ENCODE measurements around the gene CNTN5. TPM values are rescaled to one million over a fixed set of nuclear protein-coding genes. Genes with fewer than 3 reads are reported as not detected.
A peak's percentile ranks its signal among the peaks of the same experiment; 100 is the strongest.

CNTN5 gene
- total and polyA plus RNA-seq, 2 donors (not counting 1 experiment from before 2014, with no cell fraction given) = 0.17 TPM; not detected in 1

DNA sequence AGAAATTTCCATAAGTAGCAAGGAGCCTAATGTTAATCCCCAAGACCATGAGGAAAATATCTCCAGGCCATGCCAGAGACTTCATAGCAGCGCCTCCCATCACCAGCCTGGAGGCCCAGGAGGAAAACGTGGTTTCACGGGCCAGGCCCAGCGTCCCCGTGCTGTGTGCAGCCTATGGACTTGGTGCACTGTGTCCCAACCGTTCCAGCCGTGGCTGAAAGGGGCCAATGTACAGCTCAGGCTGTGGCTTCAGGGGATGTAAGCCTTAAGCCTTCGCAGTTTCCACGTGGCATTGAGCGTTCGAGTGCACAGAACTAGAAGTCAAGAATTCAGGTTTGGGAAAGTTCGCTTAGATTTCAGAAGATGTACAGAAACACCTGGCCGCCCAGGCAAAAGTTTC, 510.7 kb downstream of the CNTN5 start:
- Histone ChIP-seq H3K9me3 (ENCODE audit: control insufficient read depth, insufficient read depth, low read depth, low read length) (no peaks in the 10 kb centered on the region), H3K9ac (ENCODE audit: insufficient read depth, low read length) (no peak overlapping the region), H3K27me3 (ENCODE audit: control insufficient read depth, insufficient read depth, low read length) (no peaks in the 10 kb centered on the region), H2AFZ (ENCODE audit: low read length) (no peak overlapping the region), H4K20me1 (ENCODE audit: control insufficient read depth, extremely low read depth, insufficient read depth, low read length) (no peaks in the 10 kb centered on the region), H3K36me3 (ENCODE audit: control insufficient read depth, insufficient read depth, low read length) (no peaks in the 10 kb centered on the region), H3K4me1 (ENCODE audit: control insufficient read depth, extremely low read depth, insufficient read depth, low read length) (no peaks in the 10 kb centered on the region), H3K79me2 (ENCODE audit: control insufficient read depth, insufficient read depth, low read length) (no peaks in the 10 kb centered on the region), H3K4me2 (ENCODE audit: extremely low read depth, insufficient read depth, low read length) (no peak overlapping the region), H3K4me3 (replicated peaks in 1 of 4; ENCODE audit: control extremely low read depth in 1 of 4, insufficient read depth in 1 of 4, low read depth in 3 of 4, low read length in 4 of 4) (no peak overlapping the region), H3K27ac (ENCODE audit: insufficient read depth, low read length) (no peak overlapping the region)
- no peak for DNase-seq (ENCODE audit: low read depth in 2 of 2)
- TF ChIP-seq, protein P1, sequence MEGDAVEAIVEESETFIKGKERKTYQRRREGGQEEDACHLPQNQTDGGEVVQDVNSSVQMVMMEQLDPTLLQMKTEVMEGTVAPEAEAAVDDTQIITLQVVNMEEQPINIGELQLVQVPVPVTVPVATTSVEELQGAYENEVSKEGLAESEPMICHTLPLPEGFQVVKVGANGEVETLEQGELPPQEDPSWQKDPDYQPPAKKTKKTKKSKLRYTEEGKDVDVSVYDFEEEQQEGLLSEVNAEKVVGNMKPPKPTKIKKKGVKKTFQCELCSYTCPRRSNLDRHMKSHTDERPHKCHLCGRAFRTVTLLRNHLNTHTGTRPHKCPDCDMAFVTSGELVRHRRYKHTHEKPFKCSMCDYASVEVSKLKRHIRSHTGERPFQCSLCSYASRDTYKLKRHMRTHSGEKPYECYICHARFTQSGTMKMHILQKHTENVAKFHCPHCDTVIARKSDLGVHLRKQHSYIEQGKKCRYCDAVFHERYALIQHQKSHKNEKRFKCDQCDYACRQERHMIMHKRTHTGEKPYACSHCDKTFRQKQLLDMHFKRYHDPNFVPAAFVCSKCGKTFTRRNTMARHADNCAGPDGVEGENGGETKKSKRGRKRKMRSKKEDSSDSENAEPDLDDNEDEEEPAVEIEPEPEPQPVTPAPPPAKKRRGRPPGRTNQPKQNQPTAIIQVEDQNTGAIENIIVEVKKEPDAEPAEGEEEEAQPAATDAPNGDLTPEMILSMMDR (conservative IDR thresholded peaks at IDR 0.05 in 1 of 2, IDR thresholded peaks at IDR 0.05 in 1 of 2; ENCODE audit: low read depth in 1 of 2, low read length in 2 of 2) = no peak
- no peak for TF ChIP-seq EZH2 (IDR thresholded peaks at IDR 0.05; ENCODE audit: low read length, missing control alignments)

DNA sequence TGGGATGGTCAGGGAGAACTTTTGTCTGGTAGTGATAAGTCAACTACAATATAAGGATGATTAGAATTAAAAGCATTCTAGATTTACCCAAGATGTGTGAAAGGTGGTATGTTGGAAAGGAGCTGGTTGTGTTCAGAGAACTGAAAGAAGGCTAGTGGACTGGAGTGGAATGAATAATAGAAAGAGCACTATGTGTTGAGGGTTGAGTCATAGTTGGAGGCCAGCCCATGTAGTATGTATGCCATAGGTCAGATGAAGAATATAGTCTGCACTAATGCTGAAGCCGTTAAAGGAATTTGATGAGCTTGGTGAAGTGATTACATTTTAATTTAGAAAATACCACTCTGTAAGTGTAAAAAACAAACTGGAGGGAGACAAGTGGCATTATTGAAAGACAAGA, 514.1 kb downstream of the CNTN5 start:
- Histone ChIP-seq H2AFZ (ENCODE audit: low read length) (no peak overlapping the region), H3K4me2 (ENCODE audit: extremely low read depth, insufficient read depth, low read length) (no peak overlapping the region), H3K4me3 (replicated peaks in 1 of 4; ENCODE audit: control extremely low read depth in 1 of 4, insufficient read depth in 1 of 4, low read depth in 3 of 4, low read length in 4 of 4) (no peak overlapping the region), H3K9me3 (ENCODE audit: control insufficient read depth, insufficient read depth, low read depth, low read length) (no peaks in the 10 kb centered on the region), H3K36me3 (ENCODE audit: control insufficient read depth, insufficient read depth, low read length) (no peaks in the 10 kb centered on the region), H3K79me2 (ENCODE audit: control insufficient read depth, insufficient read depth, low read length) (no peaks in the 10 kb centered on the region), H3K9ac (ENCODE audit: insufficient read depth, low read length) (no peak overlapping the region), H3K27me3 (ENCODE audit: control insufficient read depth, insufficient read depth, low read length) (no peaks in the 10 kb centered on the region), H4K20me1 (ENCODE audit: control insufficient read depth, extremely low read depth, insufficient read depth, low read length) (no peaks in the 10 kb centered on the region), H3K27ac (ENCODE audit: insufficient read depth, low read length) (no peak overlapping the region), H3K4me1 (ENCODE audit: control insufficient read depth, extremely low read depth, insufficient read depth, low read length) (no peaks in the 10 kb centered on the region)
- peak; percentile 7 to 75 for DNase-seq (ENCODE audit: low read depth in 2 of 2)
- no peak for TF ChIP-seq EZH2 (IDR thresholded peaks at IDR 0.05; ENCODE audit: low read length, missing control alignments)

DNA sequence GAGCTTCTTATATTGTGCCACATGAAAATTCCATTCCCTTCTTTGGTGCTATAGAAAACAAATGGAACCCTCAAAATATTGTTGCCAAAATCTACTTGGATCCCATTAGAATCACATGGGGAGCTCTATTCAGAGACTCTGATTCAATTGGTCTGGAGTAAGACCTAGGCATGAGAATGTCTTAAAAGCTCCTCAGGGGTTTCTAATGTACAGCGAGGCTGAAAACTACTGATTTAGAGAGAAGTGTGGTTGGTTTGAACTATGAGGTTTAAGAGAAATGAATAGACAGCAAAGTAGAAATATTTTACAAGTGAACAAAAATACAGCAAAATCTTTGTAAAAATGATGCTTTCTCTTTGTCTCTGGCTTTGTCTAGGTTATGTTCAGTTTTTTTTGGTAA, 514.7 kb downstream of the CNTN5 start:
- no peaks in the 10 kb centered on the region for H4K20me1 ChIP-seq (ENCODE audit: control insufficient read depth, extremely low read depth, insufficient read depth, low read length)
- H3K27ac ChIP-seq (ENCODE audit: insufficient read depth, low read length) = no peak overlapping the region
- H2AFZ ChIP-seq (ENCODE audit: low read length) = no peak overlapping the region
- H3K27me3 ChIP-seq (ENCODE audit: control insufficient read depth, insufficient read depth, low read length) = no peaks in the 10 kb centered on the region
- H3K4me3 ChIP-seq (replicated peaks in 1 of 4; ENCODE audit: control extremely low read depth in 1 of 4, insufficient read depth in 1 of 4, low read depth in 3 of 4, low read length in 4 of 4) = no peak overlapping the region
- TF ChIP-seq, protein P1 (conservative IDR thresholded peaks at IDR 0.05 in 1 of 2, IDR thresholded peaks at IDR 0.05 in 1 of 2; ENCODE audit: low read depth in 1 of 2, low read length in 2 of 2) = no peak
- TF ChIP-seq EZH2 (IDR thresholded peaks at IDR 0.05; ENCODE audit: low read length, missing control alignments) = no peak
- H3K79me2 ChIP-seq (ENCODE audit: control insufficient read depth, insufficient read depth, low read length) = no peaks in the 10 kb centered on the region
- no peak overlapping the region for H3K4me2 ChIP-seq (ENCODE audit: extremely low read depth, insufficient read depth, low read length)
- DNase-seq (ENCODE audit: low read depth in 2 of 2) = no peak
- no peaks in the 10 kb centered on the region for H3K4me1 ChIP-seq (ENCODE audit: control insufficient read depth, extremely low read depth, insufficient read depth, low read length)
- H3K36me3 ChIP-seq (ENCODE audit: control insufficient read depth, insufficient read depth, low read length) = no peaks in the 10 kb centered on the region
- H3K9me3 ChIP-seq (ENCODE audit: control insufficient read depth, insufficient read depth, low read depth, low read length) = no peaks in the 10 kb centered on the region
- no peak overlapping the region for H3K9ac ChIP-seq (ENCODE audit: insufficient read depth, low read length)
